Measurements from ENCODE around the gene IGFBPL1. TPM values are rescaled to one million over a fixed set of nuclear protein-coding genes. Genes with fewer than 3 reads are reported as not detected.

Gene IGFBPL1
- total and polyA plus RNA-seq, 2 of the 13 experiments (the other 11 are each of a cell fraction or from before 2014, with no cell fraction given), result 0.24 TPM; not detected in 1

DNA sequence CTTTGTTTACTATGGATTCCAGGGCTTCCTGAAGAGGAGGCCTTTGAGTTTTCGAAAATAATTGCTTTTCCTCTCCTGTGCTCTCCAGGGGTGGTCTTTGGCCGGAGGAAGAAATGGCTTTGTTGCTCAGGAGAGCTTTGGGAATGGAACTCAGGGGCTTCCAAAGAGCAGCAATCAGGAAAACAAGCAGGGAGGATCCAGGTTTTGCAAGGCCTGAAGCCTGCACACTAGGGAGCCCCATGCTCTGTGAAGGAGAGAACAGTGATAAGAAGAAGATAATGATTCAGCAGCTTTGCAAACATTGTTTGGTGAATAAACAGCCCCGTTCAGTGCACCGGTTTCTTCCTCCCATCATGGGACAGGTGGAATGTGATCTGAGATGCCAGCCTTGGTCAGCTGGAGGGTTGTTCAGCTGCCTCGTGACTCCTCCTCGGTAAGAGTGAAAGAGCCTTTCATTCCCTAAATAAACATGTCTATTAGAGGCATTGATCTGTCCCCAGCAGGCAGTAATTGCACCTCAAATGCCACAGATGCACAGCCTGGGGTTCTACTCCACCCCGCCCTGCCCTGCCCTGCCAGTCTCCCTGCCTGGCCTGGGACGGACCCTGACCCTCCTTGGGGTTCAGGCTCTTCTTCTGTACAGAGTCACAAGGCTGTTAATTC is 43.3 kb downstream of the IGFBPL1 start (continued):
- TF ChIP-seq, protein P1, sequence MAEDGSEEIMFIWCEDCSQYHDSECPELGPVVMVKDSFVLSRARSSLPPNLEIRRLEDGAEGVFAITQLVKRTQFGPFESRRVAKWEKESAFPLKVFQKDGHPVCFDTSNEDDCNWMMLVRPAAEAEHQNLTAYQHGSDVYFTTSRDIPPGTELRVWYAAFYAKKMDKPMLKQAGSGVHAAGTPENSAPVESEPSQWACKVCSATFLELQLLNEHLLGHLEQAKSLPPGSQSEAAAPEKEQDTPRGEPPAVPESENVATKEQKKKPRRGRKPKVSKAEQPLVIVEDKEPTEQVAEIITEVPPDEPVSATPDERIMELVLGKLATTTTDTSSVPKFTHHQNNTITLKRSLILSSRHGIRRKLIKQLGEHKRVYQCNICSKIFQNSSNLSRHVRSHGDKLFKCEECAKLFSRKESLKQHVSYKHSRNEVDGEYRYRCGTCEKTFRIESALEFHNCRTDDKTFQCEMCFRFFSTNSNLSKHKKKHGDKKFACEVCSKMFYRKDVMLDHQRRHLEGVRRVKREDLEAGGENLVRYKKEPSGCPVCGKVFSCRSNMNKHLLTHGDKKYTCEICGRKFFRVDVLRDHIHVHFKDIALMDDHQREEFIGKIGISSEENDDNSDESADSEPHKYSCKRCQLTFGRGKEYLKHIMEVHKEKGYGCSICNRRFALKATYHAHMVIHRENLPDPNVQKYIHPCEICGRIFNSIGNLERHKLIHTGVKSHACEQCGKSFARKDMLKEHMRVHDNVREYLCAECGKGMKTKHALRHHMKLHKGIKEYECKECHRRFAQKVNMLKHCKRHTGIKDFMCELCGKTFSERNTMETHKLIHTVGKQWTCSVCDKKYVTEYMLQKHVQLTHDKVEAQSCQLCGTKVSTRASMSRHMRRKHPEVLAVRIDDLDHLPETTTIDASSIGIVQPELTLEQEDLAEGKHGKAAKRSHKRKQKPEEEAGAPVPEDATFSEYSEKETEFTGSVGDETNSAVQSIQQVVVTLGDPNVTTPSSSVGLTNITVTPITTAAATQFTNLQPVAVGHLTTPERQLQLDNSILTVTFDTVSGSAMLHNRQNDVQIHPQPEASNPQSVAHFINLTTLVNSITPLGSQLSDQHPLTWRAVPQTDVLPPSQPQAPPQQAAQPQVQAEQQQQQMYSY (CRISPR knock-in tag; IDR thresholded peaks at IDR 0.05), result peak; percentile 89
- peak; percentile 95 for TF ChIP-seq FOXO1 (CRISPR knock-in tag; IDR thresholded peaks at IDR 0.05)
- no peak for TF ChIP-seq SRSF4 (IDR thresholded peaks at IDR 0.05; ENCODE audit: low read depth, low read length, poor library complexity, severe bottlenecking)
- TF ChIP-seq ZBTB7A (CRISPR knock-in tag; IDR thresholded peaks at IDR 0.05), result peak; percentile 79; the same call in 1 of the 2 replicates
- TF ChIP-seq MED13 (CRISPR knock-in tag; IDR thresholded peaks at IDR 0.05), result peak; percentile 91; the same call in 1 of the 2 replicates
- peak; percentile 25; the same call in 1 of the 2 replicates for TF ChIP-seq JUNB (CRISPR knock-in tag; IDR thresholded peaks at IDR 0.05; ENCODE audit: borderline replicate concordance)
- TF ChIP-seq PBX2 (CRISPR knock-in tag; IDR thresholded peaks at IDR 0.05), result peak; percentile 64; the same call in 1 of the 2 replicates
- TF ChIP-seq ZNF772 (CRISPR knock-in tag; IDR thresholded peaks at IDR 0.05), result peak; percentile 87; the same call in 1 of the 2 replicates
- TF ChIP-seq ZNF382 (CRISPR knock-in tag; IDR thresholded peaks at IDR 0.05; ENCODE audit: borderline replicate concordance), result no peak
- TF ChIP-seq MAF1 (CRISPR knock-in tag; IDR thresholded peaks at IDR 0.05; ENCODE audit: borderline replicate concordance), result 0 out of 2 replicates have a peak, but pooled peaks have one; percentile 21
- peak; percentile 97 for TF ChIP-seq MLXIP (CRISPR knock-in tag; IDR thresholded peaks at IDR 0.05; ENCODE audit: borderline replicate concordance)
- TF ChIP-seq MXD4 (CRISPR knock-in tag; IDR thresholded peaks at IDR 0.05), result peak; percentile 58; the same call in 1 of the 2 replicates
- TF ChIP-seq U2AF1 (optimal IDR thresholded peaks at IDR 0.05; ENCODE audit: low read depth, low read length), result peak; percentile 43
- TF ChIP-seq TRIM24 (CRISPR knock-in tag; IDR thresholded peaks at IDR 0.05), result no peak
- 0 out of 2 replicates have a peak, but pooled peaks have one; percentile 85 for TF ChIP-seq CCDC6 (CRISPR knock-in tag; IDR thresholded peaks at IDR 0.05)
- peak; percentile 93 for TF ChIP-seq PHF5A (CRISPR knock-in tag; IDR thresholded peaks at IDR 0.05; ENCODE audit: low read depth, unreplicated experiment)
- TF ChIP-seq RBAK (CRISPR knock-in tag; IDR thresholded peaks at IDR 0.05), result no peak; the same call in 1 of the 2 replicates
- peak; percentile 94; the same call in 1 of the 2 replicates for TF ChIP-seq IKZF5 (CRISPR knock-in tag; IDR thresholded peaks at IDR 0.05)

All from HepG2 (cell line).